H9 (cell line): ENCODE results near the gene TNFSF13B. TPM values are rescaled to one million over a fixed set of nuclear protein-coding genes. Genes with fewer than 3 reads are reported as not detected.

Experiments used
- DNase-seq: peaks from one replicate; pipeline ENCODE4 v3.0.0-alpha.2; 2017
- H2AFZ ChIP-seq: one replicate; pipeline ENCODE4 v1.6.1; 2013; ENCODE audit warnings: mild to moderate bottlenecking, low read length, control low read depth, moderate library complexity
- H2AK5ac ChIP-seq: 2 replicates; pipeline ENCODE4 v1.6.1; 2013; ENCODE audit warnings: low read length, control low read depth, mixed read lengths; ENCODE audit not compliant: insufficient read length
- H2BK120ac ChIP-seq: one replicate; pipeline ENCODE4 v1.6.1; 2013; ENCODE audit warnings: low read depth, mild to moderate bottlenecking, low read length, control low read depth, inconsistent platforms; ENCODE audit not compliant: poor library complexity, severe bottlenecking
- H2BK12ac ChIP-seq: 2 replicates; pipeline ENCODE4 v1.6.1; 2013; ENCODE audit warnings: low read length, control low read depth, mixed read lengths, low read depth; ENCODE audit not compliant: insufficient read length
- H2BK15ac ChIP-seq: 2 replicates; pipeline ENCODE4 v1.6.1; 2013; ENCODE audit warnings: low read depth, low read length, control low read depth
- H2BK20ac ChIP-seq: one replicate; pipeline ENCODE4 v1.6.1; 2013; ENCODE audit warnings: low read depth, mild to moderate bottlenecking, low read length, control low read depth, inconsistent platforms; ENCODE audit not compliant: poor library complexity, severe bottlenecking
- H2BK5ac ChIP-seq: 2 replicates; pipeline ENCODE4 v1.6.1; 2013; ENCODE audit warnings: low read length, control low read depth, mixed read lengths; ENCODE audit not compliant: insufficient read length
- H3K14ac ChIP-seq: 2 replicates; pipeline ENCODE4 v1.6.1; 2013; ENCODE audit warnings: low read length, control low read depth; ENCODE audit not compliant: insufficient read depth
- H3K18ac ChIP-seq: 2 replicates; pipeline ENCODE4 v1.6.1; 2013; ENCODE audit warnings: low read depth, mild to moderate bottlenecking, mixed read lengths, low read length, control low read depth; ENCODE audit not compliant: insufficient read length
- H3K23ac ChIP-seq: 2 replicates; pipeline ENCODE4 v1.6.1; 2013; ENCODE audit warnings: low read length, control low read depth, mixed read lengths, low read depth; ENCODE audit not compliant: insufficient read length
- H3K23me2 ChIP-seq: 2 replicates; pipeline ENCODE4 v1.6.1; 2013; ENCODE audit warnings: low read depth, mild to moderate bottlenecking, mixed read lengths, low read length, control low read depth; ENCODE audit not compliant: insufficient read length, poor library complexity, severe bottlenecking
- H3K27ac ChIP-seq: 2 replicates; pipeline ENCODE4 v1.5.1; 2013; ENCODE audit warnings: low read length, control low read depth, mixed read lengths, low read depth; ENCODE audit not compliant: insufficient read length
- H3K27me3 ChIP-seq: 2 replicates; pipeline ENCODE4 v1.6.1; 2013; ENCODE audit warnings: low read length, control low read depth, inconsistent platforms; ENCODE audit not compliant: insufficient read depth
- H3K4ac ChIP-seq: 2 replicates; pipeline ENCODE4 v1.6.1; 2013; ENCODE audit warnings: low read depth, mild to moderate bottlenecking, control low read depth, inconsistent platforms, low read length, moderate library complexity
- H3K4me1 ChIP-seq: 2 replicates; pipeline ENCODE4 v1.6.1; 2013; ENCODE audit warnings: low read length, control low read depth, inconsistent platforms; ENCODE audit not compliant: insufficient read depth
- H3K4me2 ChIP-seq: 2 replicates; pipeline ENCODE4 v1.6.1; 2013; ENCODE audit warnings: low read length, control low read depth, mixed read lengths; ENCODE audit not compliant: insufficient read length, insufficient read depth
- H3K56ac ChIP-seq: 2 replicates; pipeline ENCODE4 v1.6.1; 2013; ENCODE audit warnings: low read depth, mild to moderate bottlenecking, mixed read lengths, low read length, control low read depth; ENCODE audit not compliant: insufficient read length
- H3K79me1 ChIP-seq: 2 replicates; pipeline ENCODE4 v1.6.1; 2013; ENCODE audit warnings: low read depth, mild to moderate bottlenecking, moderate library complexity, low read length, control low read depth, inconsistent platforms; ENCODE audit not compliant: insufficient read depth, poor library complexity, severe bottlenecking
- H3K79me2 ChIP-seq: 2 replicates; pipeline ENCODE4 v1.6.1; 2013; ENCODE audit warnings: low read length, control low read depth, inconsistent platforms; ENCODE audit not compliant: insufficient read depth
- H3K9ac ChIP-seq: 2 replicates; pipeline ENCODE4 v1.6.1; 2013; ENCODE audit warnings: low read length, control low read depth, mixed read lengths; ENCODE audit not compliant: insufficient read length; ENCODE audit errors: extremely low read depth
- H3K9me3 ChIP-seq: one replicate; pipeline ENCODE4 v1.6.1; 2013; ENCODE audit warnings: low read depth, low read length, inconsistent platforms; ENCODE audit not compliant: control insufficient read depth
- H3T11ph ChIP-seq: one replicate; pipeline ENCODE4 v1.6.1; 2013; ENCODE audit warnings: mild to moderate bottlenecking, low read length, control low read depth, inconsistent platforms
- H4K20me1 ChIP-seq: one replicate; pipeline ENCODE4 v1.6.1; 2013; ENCODE audit not compliant: control insufficient read depth, insufficient read length, insufficient read depth
- H4K5ac ChIP-seq: 2 replicates; pipeline ENCODE4 v1.6.1; 2013; ENCODE audit warnings: low read depth, mild to moderate bottlenecking, mixed read lengths, low read length, control low read depth; ENCODE audit not compliant: insufficient read length
- H4K8ac ChIP-seq: replicated peaks from 2 replicates; pipeline ENCODE4 v1.6.1; 2013; ENCODE audit warnings: low read length, control low read depth, mixed read lengths, low read depth; ENCODE audit not compliant: insufficient read length
- H4K91ac ChIP-seq: 2 replicates; pipeline ENCODE4 v1.6.1; 2013; ENCODE audit warnings: low read depth, mild to moderate bottlenecking, moderate library complexity, mixed read lengths, low read length, control low read depth; ENCODE audit not compliant: insufficient read length
- H3K27ac Mint-ChIP-seq, 3 experiments: 2 replicates in 2 of 3; 3 replicates in 1 of 3; pipeline ENCODE4 v1.8.0; 2020 to 2021; ENCODE audit warnings: mixed read lengths in 3 of 3, mild to moderate bottlenecking in 1 of 3, moderate library complexity in 1 of 3
- H3K27me3 Mint-ChIP-seq: 2 replicates; pipeline ENCODE4 v1.8.0; 2021; ENCODE audit warnings: low read depth, mild to moderate bottlenecking, moderate library complexity, mixed read lengths
- H3K36me3 Mint-ChIP-seq, 3 experiments: 2 replicates in 2 of 3; 3 replicates in 1 of 3; pipeline ENCODE4 v1.8.0; 2020 to 2021; ENCODE audit warnings: low read depth in 3 of 3, mixed read lengths in 3 of 3; ENCODE audit not compliant: insufficient read depth in 1 of 3
- H3K4me1 Mint-ChIP-seq, 2 experiments: 2 replicates each; pipeline ENCODE4 v1.8.0; 2020; ENCODE audit warnings: mixed read lengths in 2 of 2
- H3K4me3 Mint-ChIP-seq, 2 experiments: 2 replicates in 1 of 2; 3 replicates in 1 of 2; pipeline ENCODE4 v1.8.0; 2020 to 2021; ENCODE audit warnings: mild to moderate bottlenecking in 2 of 2, mixed read lengths in 2 of 2, moderate library complexity in 1 of 2
- H3K9me3 Mint-ChIP-seq, 2 experiments: 2 replicates in 1 of 2; 3 replicates in 1 of 2; pipeline ENCODE4 v1.8.0; 2020; ENCODE audit warnings: mild to moderate bottlenecking in 2 of 2, mixed read lengths in 2 of 2, moderate library complexity in 1 of 2
- WGBS: extraction: QIAGEN DNeasy Blood & Tissue Kit; methylation state at CpG from one replicate; pipeline ENCODE4 v1.1.7; 2013; ENCODE audit warnings: missing lambda C conversion rate, low lambda C conversion rate, mixed read lengths; ENCODE audit not compliant: insufficient read length; ENCODE audit errors: extremely low coverage; 5-methylcytosine and 5-hydroxymethylcytosine counted together
- total RNA-seq: library from RNA; stranded (reverse); gene quantifications from 2 replicates; pipeline ENCODE4 v1.2.1, GENCODE V29; 2021
- TF ChIP-seq, protein P1 (sequence below): fragments of 200-600 bp; sonication (generic); conservative IDR thresholded peaks from 3 replicates; pipeline ENCODE4 v1.8.0; 2021; ENCODE audit warnings: antibody characterized with exemption, mild to moderate bottlenecking

The TNFSF13B gene
- total RNA-seq, 1 experiment from 2014 or later = 0.31 TPM

DNA sequence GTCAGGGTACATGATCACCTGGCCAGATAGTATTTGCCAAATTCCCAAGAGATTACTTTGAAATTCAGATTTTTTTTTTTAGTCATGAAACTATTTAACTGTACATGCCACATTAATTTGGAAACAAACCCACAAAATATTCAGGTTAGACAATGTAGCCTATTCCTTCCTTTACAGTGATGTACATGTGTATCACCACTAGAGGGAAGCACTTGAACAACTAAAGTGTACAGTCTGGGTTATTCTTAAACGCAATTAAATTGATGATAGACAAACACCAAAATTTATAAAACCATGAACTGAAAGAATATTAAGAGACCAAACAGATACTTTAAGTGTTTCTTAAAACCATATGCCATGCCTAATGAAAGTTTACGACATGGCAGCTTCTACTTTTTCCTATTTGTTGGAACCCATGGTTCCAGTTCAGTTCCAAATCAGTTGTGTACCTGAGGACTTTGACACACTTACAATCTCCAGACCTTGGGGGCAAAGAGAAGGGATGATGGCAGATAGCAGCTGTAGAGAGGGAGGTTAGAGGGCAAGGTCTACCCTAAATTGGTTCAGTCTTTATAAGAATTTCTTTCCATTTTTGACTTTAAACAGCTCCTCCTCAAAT lies 52.8 kb downstream of the TNFSF13B start:
- no peaks in the 10 kb centered on the region for H3K36me3 Mint-ChIP-seq
- H3K4me1 Mint-ChIP-seq = peaks cover 14 to 17% of the 10 kb centered on the region in 2 experiments
- Histone ChIP-seq H3K79me2 (no peaks in the 10 kb centered on the region), H3K4me1 (peaks cover 4% of the 10 kb centered on the region; the same call in 1 of the 2 replicates), H3K23me2 (no peaks in the 10 kb centered on the region), H2BK120ac (no peak overlapping the region), H4K8ac (no peak overlapping the region), H3T11ph (no peak overlapping the region), H3K9ac (no peak overlapping the region), H3K23ac (no peak overlapping the region), H2BK5ac (no peak overlapping the region), H2AFZ (no peak overlapping the region), H4K5ac (no peak overlapping the region), H3K14ac (no peak overlapping the region), H2AK5ac (no peak overlapping the region), H3K4me2 (no peak overlapping the region), H2BK12ac (no peak overlapping the region), H3K27me3 (no peaks in the 10 kb centered on the region), H4K20me1 (no peaks in the 10 kb centered on the region), H2BK15ac (no peak overlapping the region), H3K9me3 (no peaks in the 10 kb centered on the region), H3K56ac (no peak overlapping the region), H3K27ac (no peak overlapping the region), H3K79me1 (no peaks in the 10 kb centered on the region), H3K4ac (no peak overlapping the region), H3K18ac (no peak overlapping the region), H4K91ac (no peak overlapping the region), H2BK20ac (no peak overlapping the region)
- H3K27ac Mint-ChIP-seq = no peak overlapping the region
- no peaks in the 10 kb centered on the region for H3K9me3 Mint-ChIP-seq
- DNase-seq = no peak
- WGBS = no CpG with 5 or more reads among the region's 2 CpGs
- H3K27me3 Mint-ChIP-seq = no peaks in the 10 kb centered on the region; the same call in none of the 2 replicates
- H3K4me3 Mint-ChIP-seq = no peak overlapping the region
- TF ChIP-seq, protein P1, sequence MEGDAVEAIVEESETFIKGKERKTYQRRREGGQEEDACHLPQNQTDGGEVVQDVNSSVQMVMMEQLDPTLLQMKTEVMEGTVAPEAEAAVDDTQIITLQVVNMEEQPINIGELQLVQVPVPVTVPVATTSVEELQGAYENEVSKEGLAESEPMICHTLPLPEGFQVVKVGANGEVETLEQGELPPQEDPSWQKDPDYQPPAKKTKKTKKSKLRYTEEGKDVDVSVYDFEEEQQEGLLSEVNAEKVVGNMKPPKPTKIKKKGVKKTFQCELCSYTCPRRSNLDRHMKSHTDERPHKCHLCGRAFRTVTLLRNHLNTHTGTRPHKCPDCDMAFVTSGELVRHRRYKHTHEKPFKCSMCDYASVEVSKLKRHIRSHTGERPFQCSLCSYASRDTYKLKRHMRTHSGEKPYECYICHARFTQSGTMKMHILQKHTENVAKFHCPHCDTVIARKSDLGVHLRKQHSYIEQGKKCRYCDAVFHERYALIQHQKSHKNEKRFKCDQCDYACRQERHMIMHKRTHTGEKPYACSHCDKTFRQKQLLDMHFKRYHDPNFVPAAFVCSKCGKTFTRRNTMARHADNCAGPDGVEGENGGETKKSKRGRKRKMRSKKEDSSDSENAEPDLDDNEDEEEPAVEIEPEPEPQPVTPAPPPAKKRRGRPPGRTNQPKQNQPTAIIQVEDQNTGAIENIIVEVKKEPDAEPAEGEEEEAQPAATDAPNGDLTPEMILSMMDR = peak; percentile 85
